ENCODE measurements around the gene ERV3-1.

- TF ChIP-seq CTCF (IDR thresholded peaks at IDR 0.05) = no peak
- no peak for TF ChIP-seq POLR2AphosphoS5 (IDR thresholded peaks at IDR 0.05)
- TF ChIP-seq POLR2A (IDR thresholded peaks at IDR 0.05) = no peak
Observed at GRCh38 chr7:64990216-64990615, 16.3 kb downstream of the ERV3-1 start.
